Body of pancreas (tissue), 4 donors: ENCODE results near the gene PTGES2. TPM values are rescaled to one million over a fixed set of nuclear protein-coding genes. Genes with fewer than 3 reads are reported as not detected.

Source experiments
- ATAC-seq: fragments of 150-250 bp; one replicate; pipeline ENCODE4 v1.9.1; 2016
- DNase-seq, 4 donors: peaks; one replicate each; pipeline ENCODE4 v3.0.0-alpha.2; 2019
- H3K27ac ChIP-seq, 4 donors: fragments of 200-600 bp; sonication (generic); 1 replicate in 3 of 4; 2 replicates in 1 of 4; pipeline versions ENCODE4 v1.5.1 to v1.6.1; 2016 to 2019; ENCODE audit warnings: mild to moderate bottlenecking in 1 of 4, mixed read lengths in 1 of 4, moderate library complexity in 1 of 4
- H3K27me3 ChIP-seq, 2 donors: fragments of 200-600 bp; sonication (generic); one replicate each; pipeline ENCODE4 v1.6.0; 2016; ENCODE audit warnings: mild to moderate bottlenecking in 1 of 2
- H3K36me3 ChIP-seq, 2 donors: fragments of 200-600 bp; sonication (generic); replicated peaks in 1 of 2; 2 replicates each; pipeline ENCODE4 v1.5.1; 2016; ENCODE audit warnings: low read depth in 2 of 2; ENCODE audit not compliant: insufficient read depth in 1 of 2
- H3K4me1 ChIP-seq: fragments of 200-600 bp; sonication (generic); one replicate; pipeline ENCODE4 v1.6.0; 2016
- H3K4me3 ChIP-seq, 2 donors: fragments of 200-600 bp; sonication (generic); 1 replicate in 1 of 2; 2 replicates in 1 of 2; pipeline ENCODE4 v1.5.1; 2016 to 2019
- H3K9me3 ChIP-seq, 3 donors: fragments of 200-600 bp; sonication (generic); 1 replicate in 2 of 3; 2 replicates in 1 of 3; pipeline ENCODE4 v1.5.1; 2016
- CTCF ChIP-seq, 7 experiments: fragments of 450-650 bp in 4 of 7; fragments of 200-600 bp in 3 of 7; sonication (generic) in 3 of 7; IDR thresholded peaks; one replicate each; pipeline ENCODE4 v1.5.1; 2016 to 2019; ENCODE audit warnings: antibody characterized with exemption in 7 of 7
- POLR2A ChIP-seq, 3 donors: fragments of 450-650 bp; IDR thresholded peaks; one replicate each; pipeline ENCODE4 v1.6.1; 2016; ENCODE audit warnings: antibody characterized with exemption in 3 of 3, mild to moderate bottlenecking in 2 of 3
- WGBS, 2 donors: methylation state at CpG; one replicate each; pipeline ENCODE4 v1.1.5; 2017; 5-methylcytosine and 5-hydroxymethylcytosine counted together
- intact Hi-C: fragments of 100-400 bp; cut with DNase I; formaldehyde crosslinking; loops from one replicate; pipeline ENCODE4 v1.15.1; 2023
- total RNA-seq, 2 donors: library from RNA; depleted of rRNA; stranded (reverse); fragments of >200 nt; gene quantifications; one replicate each; pipeline ENCODE4 v1.1.0, GENCODE V29; 2016

PTGES2 gene
- total RNA-seq, 2 donors from 2014 or later = 55.8 to 145 TPM

GRCh38 chr9:128093011-128093410 is 34.5 kb downstream of the PTGES2 start:
- Histone ChIP-seq H3K4me3 (no peak overlapping the region), H3K9me3 (no peaks in the 10 kb centered on the region), H3K27ac (peak overlapping the region; percentile 87 to 95 (median 93)), H3K36me3 (no peaks in the 10 kb centered on the region), H3K4me1 (peaks cover 40% of the 10 kb centered on the region), H3K27me3 (no peaks in the 10 kb centered on the region)
- WGBS, 2 donors = 78 to 79% methylated on average over 4 of the region's 4 CpGs
- ATAC-seq (no peak), DNase-seq (no peak)
- no peak for TF ChIP-seq POLR2A (IDR thresholded peaks at IDR 0.05)
- no peak for TF ChIP-seq CTCF (IDR thresholded peaks at IDR 0.05)
- intact Hi-C loops = no loop called here

GRCh38 chr9:128092199-128092977 is 35.1 kb downstream of the PTGES2 start:
- Histone ChIP-seq H3K4me1 (peaks cover 33% of the 10 kb centered on the region), H3K9me3 (no peaks in the 10 kb centered on the region), H3K27me3 (no peaks in the 10 kb centered on the region), H3K36me3 (no peaks in the 10 kb centered on the region), H3K27ac (peak overlapping the region in 2 of 4 donors; percentile 92 to 94), H3K4me3 (no peak overlapping the region)
- ATAC-seq (no peak), DNase-seq (no peak)
- intact Hi-C loops = no loop called here
- no peak for TF ChIP-seq CTCF (IDR thresholded peaks at IDR 0.05)
- no peak for TF ChIP-seq POLR2A (IDR thresholded peaks at IDR 0.05)
- 80 to 85% methylated on average over 16 of the region's 16 CpGs for WGBS, 2 donors

- Histone ChIP-seq H3K4me1 (peaks cover 32% of the 10 kb centered on the region), H3K27ac (no peak overlapping the region)
Measured at GRCh38 chr9:128091571-128091970, 36.0 kb downstream of the PTGES2 start.

GRCh38 chr9:128091144-128091543 is 36.4 kb downstream of the PTGES2 start:
- no peak for TF ChIP-seq POLR2A (IDR thresholded peaks at IDR 0.05)
- no peak for TF ChIP-seq CTCF (IDR thresholded peaks at IDR 0.05)
- DNase-seq (peak in 1 of 4 donors; percentile 43), ATAC-seq (no peak)
- no peak overlapping the region for H3K27ac ChIP-seq
- H3K27me3 ChIP-seq = no peaks in the 10 kb centered on the region
- peaks cover 32% of the 10 kb centered on the region for H3K4me1 ChIP-seq
- H3K36me3 ChIP-seq = no peaks in the 10 kb centered on the region
- intact Hi-C loops = no loop called here
- H3K9me3 ChIP-seq = no peaks in the 10 kb centered on the region
- 82 to 86% methylated on average over 9 to 13 of the region's 13 CpGs for WGBS, 2 donors
- no peak overlapping the region for H3K4me3 ChIP-seq

More at GRCh38 chr9:128091571-128091970, 36.0 kb downstream of the PTGES2 start:
- WGBS, 2 donors = 65 to 79% methylated on average over 10 to 12 of the region's 13 CpGs
- H3K4me3 ChIP-seq = no peak overlapping the region
- no peaks in the 10 kb centered on the region for H3K27me3 ChIP-seq
- ATAC-seq (no peak), DNase-seq (no peak)
- H3K36me3 ChIP-seq = no peaks in the 10 kb centered on the region
- intact Hi-C loops = no loop called here
- no peaks in the 10 kb centered on the region for H3K9me3 ChIP-seq
- TF ChIP-seq POLR2A (IDR thresholded peaks at IDR 0.05) (no peak), CTCF (IDR thresholded peaks at IDR 0.05) (no peak)

GRCh38 chr9:128089299-128089698 is 38.2 kb downstream of the PTGES2 start:
- TF ChIP-seq POLR2A (IDR thresholded peaks at IDR 0.05) (no peak), CTCF (IDR thresholded peaks at IDR 0.05) (no peak)
- H3K4me1 ChIP-seq = peaks cover 19% of the 10 kb centered on the region
- no peak overlapping the region for H3K4me3 ChIP-seq
- no peak overlapping the region for H3K27ac ChIP-seq
- DNase-seq (no peak), ATAC-seq (no peak)
- H3K9me3 ChIP-seq = no peaks in the 10 kb centered on the region
- 93 to 100% methylated on average over 1 of the region's 1 CpG for whole genome bisulfite sequencing, 2 donors
- H3K36me3 ChIP-seq = no peaks in the 10 kb centered on the region
- H3K27me3 ChIP-seq = no peaks in the 10 kb centered on the region
- intact Hi-C loops = no loop called here
